ENCODE measurements around the gene BBS7. TPM values are rescaled to one million over a fixed set of nuclear protein-coding genes. Genes with fewer than 3 reads are reported as not detected.

BBS7 gene
- total and polyA plus RNA-seq, 9 of the 15 experiments (the other 6 are each of a cell fraction or from before 2014, with no cell fraction given): 13.4 to 25.8 (median 16.4) TPM

GRCh38 chr4:121790976-121791375 is 79.3 kb downstream of the BBS7 start (continued):
- TF ChIP-seq, protein P1, sequence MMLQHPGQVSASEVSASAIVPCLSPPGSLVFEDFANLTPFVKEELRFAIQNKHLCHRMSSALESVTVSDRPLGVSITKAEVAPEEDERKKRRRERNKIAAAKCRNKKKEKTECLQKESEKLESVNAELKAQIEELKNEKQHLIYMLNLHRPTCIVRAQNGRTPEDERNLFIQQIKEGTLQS (IDR thresholded peaks at IDR 0.05): peak; percentile 67
- TF ChIP-seq, protein P1 (CRISPR knock-in tag; conservative IDR thresholded peaks at IDR 0.05): no peak
- TF ChIP-seq, protein P2, sequence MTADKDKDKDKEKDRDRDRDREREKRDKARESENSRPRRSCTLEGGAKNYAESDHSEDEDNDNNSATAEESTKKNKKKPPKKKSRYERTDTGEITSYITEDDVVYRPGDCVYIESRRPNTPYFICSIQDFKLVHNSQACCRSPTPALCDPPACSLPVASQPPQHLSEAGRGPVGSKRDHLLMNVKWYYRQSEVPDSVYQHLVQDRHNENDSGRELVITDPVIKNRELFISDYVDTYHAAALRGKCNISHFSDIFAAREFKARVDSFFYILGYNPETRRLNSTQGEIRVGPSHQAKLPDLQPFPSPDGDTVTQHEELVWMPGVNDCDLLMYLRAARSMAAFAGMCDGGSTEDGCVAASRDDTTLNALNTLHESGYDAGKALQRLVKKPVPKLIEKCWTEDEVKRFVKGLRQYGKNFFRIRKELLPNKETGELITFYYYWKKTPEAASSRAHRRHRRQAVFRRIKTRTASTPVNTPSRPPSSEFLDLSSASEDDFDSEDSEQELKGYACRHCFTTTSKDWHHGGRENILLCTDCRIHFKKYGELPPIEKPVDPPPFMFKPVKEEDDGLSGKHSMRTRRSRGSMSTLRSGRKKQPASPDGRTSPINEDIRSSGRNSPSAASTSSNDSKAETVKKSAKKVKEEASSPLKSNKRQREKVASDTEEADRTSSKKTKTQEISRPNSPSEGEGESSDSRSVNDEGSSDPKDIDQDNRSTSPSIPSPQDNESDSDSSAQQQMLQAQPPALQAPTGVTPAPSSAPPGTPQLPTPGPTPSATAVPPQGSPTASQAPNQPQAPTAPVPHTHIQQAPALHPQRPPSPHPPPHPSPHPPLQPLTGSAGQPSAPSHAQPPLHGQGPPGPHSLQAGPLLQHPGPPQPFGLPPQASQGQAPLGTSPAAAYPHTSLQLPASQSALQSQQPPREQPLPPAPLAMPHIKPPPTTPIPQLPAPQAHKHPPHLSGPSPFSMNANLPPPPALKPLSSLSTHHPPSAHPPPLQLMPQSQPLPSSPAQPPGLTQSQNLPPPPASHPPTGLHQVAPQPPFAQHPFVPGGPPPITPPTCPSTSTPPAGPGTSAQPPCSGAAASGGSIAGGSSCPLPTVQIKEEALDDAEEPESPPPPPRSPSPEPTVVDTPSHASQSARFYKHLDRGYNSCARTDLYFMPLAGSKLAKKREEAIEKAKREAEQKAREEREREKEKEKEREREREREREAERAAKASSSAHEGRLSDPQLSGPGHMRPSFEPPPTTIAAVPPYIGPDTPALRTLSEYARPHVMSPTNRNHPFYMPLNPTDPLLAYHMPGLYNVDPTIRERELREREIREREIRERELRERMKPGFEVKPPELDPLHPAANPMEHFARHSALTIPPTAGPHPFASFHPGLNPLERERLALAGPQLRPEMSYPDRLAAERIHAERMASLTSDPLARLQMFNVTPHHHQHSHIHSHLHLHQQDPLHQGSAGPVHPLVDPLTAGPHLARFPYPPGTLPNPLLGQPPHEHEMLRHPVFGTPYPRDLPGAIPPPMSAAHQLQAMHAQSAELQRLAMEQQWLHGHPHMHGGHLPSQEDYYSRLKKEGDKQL (CRISPR knock-in tag; IDR thresholded peaks at IDR 0.05; ENCODE audit: borderline replicate concordance): no peak
- TF ChIP-seq CAMTA2 (CRISPR knock-in tag; conservative IDR thresholded peaks at IDR 0.05) (no peak), SMARCB1 (IDR thresholded peaks at IDR 0.05; ENCODE audit: insufficient read length, low read depth) (no peak), ZNF609 (CRISPR knock-in tag; IDR thresholded peaks at IDR 0.05; ENCODE audit: borderline replicate concordance) (no peak), MTA1 (IDR thresholded peaks at IDR 0.05; ENCODE audit: borderline replicate concordance) (peak; percentile 78), HEY1 (CRISPR knock-in tag; IDR thresholded peaks at IDR 0.05; ENCODE audit: borderline replicate concordance) (no peak; the same call in 1 of the 2 replicates), ZNF253 (CRISPR knock-in tag; conservative IDR thresholded peaks at IDR 0.05) (no peak), ZKSCAN3 (CRISPR knock-in tag; IDR thresholded peaks at IDR 0.05) (no peak), DMBX1 (CRISPR knock-in tag; IDR thresholded peaks at IDR 0.05; ENCODE audit: borderline replicate concordance) (no peak), PCBP2 (IDR thresholded peaks at IDR 0.05; ENCODE audit: low read depth, low read length, poor library complexity, severe bottlenecking) (no peak)
